HG03097 (cell line): ENCODE results near the gene PIP5KL1.

Experiments
- ATAC-seq: cut with Tn5 transposase; IDR thresholded peaks from one replicate; pipeline ENCODE4 v1.9.1; 2021; ENCODE audit not compliant: unreplicated experiment, low FRiP score

PIP5KL1 gene

DNA sequence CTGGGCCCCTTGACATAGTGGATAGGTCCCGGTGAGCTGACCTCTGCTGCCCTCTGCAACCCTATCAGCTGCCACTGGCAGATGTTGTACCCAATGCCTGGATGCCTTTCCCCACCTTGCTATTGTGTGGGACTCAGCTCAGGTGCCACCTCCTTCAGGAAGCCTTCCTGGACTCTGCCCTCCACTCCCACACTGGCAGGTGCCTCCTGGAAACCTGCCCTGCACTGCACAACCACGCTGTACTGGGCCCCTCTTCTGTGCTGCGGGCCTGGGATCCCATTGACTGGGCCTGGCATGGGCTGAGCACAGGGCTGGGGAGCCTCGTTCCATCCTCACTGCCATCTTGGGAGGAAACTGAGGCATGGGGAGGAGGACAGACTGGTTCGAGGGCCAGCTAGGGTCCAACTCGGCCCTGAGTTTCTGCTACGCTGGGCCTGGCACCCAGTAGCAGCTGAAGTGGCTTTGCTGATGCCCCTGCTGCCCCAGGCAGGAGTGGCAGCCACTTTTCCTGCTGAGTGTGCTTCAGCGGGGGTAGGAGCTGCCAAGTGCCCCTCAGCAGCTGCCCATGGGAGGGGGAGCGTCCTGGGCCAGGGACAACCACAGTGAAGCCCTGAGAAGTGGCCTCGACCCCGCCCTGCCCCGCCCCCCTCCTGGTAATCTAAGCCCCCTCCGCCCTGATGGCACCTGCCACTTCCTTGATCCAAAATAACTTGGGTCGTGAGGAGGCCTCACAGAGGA, 54.4 kb downstream of the PIP5KL1 start:
- no peak for ATAC-seq

DNA sequence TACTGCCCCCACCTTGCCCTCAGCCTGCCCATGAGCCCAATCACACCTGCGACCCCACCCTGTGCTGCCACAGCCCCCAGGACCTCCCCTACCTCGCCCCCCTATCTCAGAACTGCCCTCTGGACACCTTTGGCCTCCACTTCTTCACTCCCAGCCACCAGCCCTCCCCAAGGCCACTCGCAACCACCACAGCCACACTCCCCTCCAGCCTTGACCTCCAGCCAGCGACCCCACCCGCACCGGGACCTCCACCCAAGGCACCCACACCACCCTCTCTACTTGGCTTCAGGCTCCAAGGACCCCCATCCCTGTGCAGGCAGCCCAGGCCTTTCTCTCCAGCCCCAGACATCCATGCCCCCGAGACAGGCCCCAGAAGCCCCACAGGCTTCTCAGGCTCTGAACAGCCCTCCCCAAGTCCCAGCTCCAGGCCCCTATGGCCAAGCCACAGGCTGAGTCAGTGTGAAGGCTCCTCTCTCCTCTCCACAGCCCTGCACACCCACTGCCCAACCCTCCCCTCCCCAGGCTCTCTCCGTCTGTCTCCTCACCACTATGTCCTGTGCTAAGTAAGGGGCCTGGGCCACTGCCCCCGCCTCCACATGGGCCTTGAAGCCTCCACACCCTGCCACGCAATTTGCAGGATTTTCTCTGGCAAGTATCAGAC, 55.1 kb downstream of the PIP5KL1 start:
- ATAC-seq = no peak

DNA sequence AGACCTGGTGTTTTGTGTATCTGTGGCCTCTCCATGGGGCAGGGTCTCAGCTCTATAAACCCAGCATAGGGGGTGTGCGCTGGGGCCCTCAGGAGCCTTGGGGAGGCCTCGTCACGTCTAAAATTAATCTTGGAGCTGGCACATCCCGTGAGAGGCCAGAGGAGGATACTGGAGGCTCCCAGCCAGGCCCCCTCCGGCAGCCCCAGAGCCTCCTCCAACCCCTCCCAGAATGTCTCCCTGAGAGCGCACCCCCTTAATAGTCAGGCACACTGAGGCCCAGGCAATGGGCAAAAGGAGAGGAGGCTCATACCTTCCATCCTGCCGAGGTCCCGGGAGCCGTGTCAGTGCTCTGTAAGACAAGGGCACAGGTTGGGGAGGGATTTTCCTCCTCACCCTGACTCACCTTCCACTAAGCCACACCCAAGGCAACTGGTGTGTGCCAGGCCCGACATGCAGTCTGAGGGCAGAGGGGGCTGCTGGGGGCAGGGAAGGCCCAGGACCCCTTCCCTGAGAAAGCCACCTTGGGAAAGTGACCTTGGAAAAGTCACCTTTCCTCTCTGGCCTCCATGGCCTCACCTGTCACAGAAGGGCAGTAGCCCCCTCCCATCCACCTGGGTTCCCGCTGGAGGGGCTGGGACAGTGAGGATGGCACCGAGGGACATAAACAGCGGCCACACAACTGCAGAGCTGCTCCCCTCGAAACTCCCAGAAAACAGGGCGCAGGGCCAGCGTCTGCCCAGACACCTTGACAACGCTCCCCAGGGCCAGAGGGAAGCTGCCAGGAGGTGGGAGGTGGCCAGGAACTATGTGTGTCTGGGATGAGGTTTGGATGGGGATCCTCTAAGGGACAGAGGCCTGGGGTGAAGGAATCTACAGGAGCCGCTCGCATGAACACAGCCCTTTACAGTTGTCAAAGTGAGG, 56.0 kb downstream of the PIP5KL1 start:
- no peak for ATAC-seq

DNA sequence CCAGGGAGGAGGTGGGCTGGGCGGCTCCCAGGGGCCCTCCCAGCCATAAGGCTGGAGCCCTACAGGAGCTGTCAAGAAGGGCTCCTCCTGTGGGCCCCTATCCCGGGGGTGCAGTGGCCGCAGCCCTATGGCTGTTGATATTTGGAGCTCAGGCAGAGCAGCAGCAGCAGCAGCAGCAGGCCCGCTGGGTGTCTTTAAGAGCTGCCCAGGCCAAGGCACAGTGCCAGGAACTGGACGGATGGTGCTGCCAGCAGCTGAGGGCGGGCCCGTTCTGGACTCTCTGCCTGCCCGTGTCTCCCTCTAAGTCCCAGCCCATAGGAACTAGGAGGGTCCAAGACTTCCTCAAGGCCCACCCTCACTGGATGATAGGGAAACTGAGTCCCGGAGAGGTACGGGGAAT, 56.7 kb downstream of the PIP5KL1 start:
- no peak for ATAC-seq

DNA sequence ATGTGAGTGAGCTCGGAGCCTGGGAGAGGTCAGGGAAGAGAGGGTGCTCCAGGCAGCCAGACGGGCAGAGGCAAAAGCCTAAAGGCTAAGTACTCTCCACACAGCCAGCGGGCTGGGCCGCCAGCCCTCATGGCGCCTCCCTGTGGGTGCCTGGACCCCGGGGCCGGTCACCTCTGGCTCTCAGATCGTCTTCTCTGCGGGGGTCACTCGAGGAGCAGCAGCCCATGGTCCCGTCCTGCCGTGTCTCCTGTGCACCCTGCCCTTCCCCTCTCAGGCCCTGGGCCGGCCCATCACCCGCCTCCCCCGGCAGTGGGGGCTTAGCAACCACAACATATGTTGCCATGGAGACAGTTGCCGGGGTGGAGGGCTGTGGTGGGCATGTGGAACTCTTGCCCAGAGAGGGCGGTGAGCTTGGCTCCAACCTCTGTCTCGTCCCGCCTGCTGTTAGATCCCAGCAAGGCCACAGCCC, 57.3 kb downstream of the PIP5KL1 start:
- no peak for ATAC-seq

DNA sequence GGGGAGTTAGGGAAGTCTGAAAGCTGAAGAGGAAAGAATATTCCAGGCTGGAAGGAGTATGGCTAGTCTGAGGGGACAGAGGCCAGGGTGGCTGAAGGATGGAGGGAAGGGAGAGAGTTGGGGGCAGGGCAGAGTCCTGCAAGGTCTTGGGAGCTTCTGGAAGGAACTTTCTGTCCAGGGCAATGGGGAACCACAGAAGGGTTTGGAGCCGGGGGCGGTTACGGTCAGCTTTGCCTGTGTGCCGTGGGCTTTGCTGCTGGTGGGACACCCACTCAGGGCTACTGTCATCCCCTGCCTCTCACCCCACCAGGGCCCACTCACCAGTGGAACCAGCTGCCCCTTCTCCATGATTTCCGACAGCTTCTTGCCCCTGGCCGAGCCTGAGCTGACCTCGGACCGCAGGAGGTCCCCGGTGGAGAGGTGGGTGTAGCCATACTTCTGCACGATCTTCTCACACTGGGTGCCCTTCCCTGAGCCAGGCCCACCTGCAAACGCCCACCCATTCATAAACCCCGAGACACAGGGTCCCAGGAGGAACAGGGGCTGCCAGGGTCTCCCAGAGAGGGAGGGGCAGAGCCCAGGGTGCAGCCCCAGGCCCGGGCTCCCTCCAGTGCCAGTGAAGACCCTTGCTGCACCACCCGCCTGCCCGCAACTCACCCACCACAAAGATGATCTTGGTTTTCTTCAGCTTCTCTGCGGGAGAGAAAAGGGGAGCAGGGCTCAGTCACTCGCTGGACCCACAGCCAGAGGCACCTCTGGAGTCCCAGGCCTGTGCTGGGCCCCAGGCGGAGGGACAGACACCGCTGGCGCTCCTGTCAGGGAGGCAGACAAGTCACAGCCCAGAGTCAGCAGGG, 58.0 kb downstream of the PIP5KL1 start:
- ATAC-seq = no peak

DNA sequence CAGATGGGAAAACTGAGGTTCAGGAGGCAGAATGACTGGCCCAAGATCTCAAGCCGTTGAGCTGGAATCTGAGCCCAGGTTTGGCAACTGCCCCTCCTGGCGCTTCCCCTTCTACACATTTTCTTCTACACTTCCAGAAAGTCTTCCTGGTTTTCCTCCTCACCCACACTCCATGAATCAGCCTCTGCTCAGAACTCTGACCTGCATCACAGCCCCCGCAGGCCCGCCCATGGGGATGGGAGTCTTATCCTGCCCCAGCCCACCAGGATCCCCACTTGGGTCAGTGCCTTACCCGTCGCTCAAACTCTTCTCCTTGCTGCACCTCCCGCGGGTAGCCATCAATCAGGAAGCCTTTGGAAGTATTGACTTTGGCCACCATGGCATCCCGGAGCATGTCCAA, 59.0 kb downstream of the PIP5KL1 start:
- no peak for ATAC-seq

DNA sequence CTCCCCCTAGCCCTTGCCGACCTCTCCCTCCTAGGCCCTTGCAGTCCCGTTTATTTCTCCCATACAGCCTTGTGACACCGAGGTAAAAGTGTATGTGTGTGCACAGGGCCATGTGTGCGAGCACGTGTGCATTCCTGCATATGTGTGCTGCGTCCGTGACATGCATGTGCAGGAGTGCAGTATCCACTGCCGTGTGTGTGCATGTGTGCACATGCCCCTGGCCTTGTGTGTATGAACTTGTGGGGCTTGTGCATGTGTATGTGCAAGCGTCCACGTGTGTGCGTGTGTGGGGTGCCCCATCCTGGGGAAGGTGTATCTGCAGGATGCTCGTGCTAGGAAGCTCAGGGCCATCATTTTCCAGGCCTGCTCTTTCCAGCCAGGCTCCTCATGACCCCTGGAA, 59.7 kb downstream of the PIP5KL1 start:
- no peak for ATAC-seq
